WTC11 (cell line): ENCODE data around the gene TIMM29. TPM values are rescaled to one million over a fixed set of nuclear protein-coding genes. Genes with fewer than 3 reads are reported as not detected.

ENCODE experiments used
- ATAC-seq: fragments of 200-7000 bp; cut with Tn5 transposase; 2 replicates; pipeline ENCODE4 v1.10.0; 2021; ENCODE audit warnings: mild to moderate bottlenecking, moderate library complexity
- CTCF ChIA-PET: fragments of 300-600 bp; sonication (Branson Sonifier 250); formaldehyde crosslinking; loops from one replicate; lab custom pipeline; 2021; ENCODE audit warnings: antibody characterized with exemption; lab: Charles Lee
- POLR2A ChIA-PET: fragments of 350-600 bp; sonication (Branson Sonifier 250); formaldehyde crosslinking; loops from one replicate; lab custom pipeline; 2021; ENCODE audit warnings: antibody characterized with exemption; lab: Charles Lee
- DNase-seq: peaks from one replicate; pipeline ENCODE4 v3.0.0; 2021; ENCODE audit warnings: low spot score
- H3K27ac Mint-ChIP-seq: 2 replicates; pipeline ENCODE4 v1.8.0; 2021; ENCODE audit warnings: mixed read lengths
- H3K27me3 Mint-ChIP-seq: 2 replicates; pipeline ENCODE4 v1.8.0; 2021; ENCODE audit warnings: low read depth, mild to moderate bottlenecking, moderate library complexity, mixed read lengths
- H3K36me3 Mint-ChIP-seq: 2 replicates; pipeline ENCODE4 v1.8.0; 2021; ENCODE audit warnings: mixed read lengths
- H3K4me1 Mint-ChIP-seq: 2 replicates; pipeline ENCODE4 v1.8.0; 2022; ENCODE audit warnings: mixed read lengths
- H3K4me3 Mint-ChIP-seq: 2 replicates; pipeline ENCODE4 v1.8.0; 2021; ENCODE audit warnings: mild to moderate bottlenecking, moderate library complexity, mixed read lengths
- H3K9me3 Mint-ChIP-seq: 2 replicates; pipeline ENCODE4 v1.8.0; 2021; ENCODE audit warnings: mixed read lengths
- CREB1 ChIP-seq: sonication (generic); formaldehyde crosslinking; IDR thresholded peaks from 2 replicates; pipeline ENCODE4 v1.8.0; 2023; ENCODE audit warnings: mild to moderate bottlenecking, missing genetic modification reagents
- EMX1 ChIP-seq: fragments of 250-450 bp; sonication (Bioruptor Pico); IDR thresholded peaks from 2 replicates; pipeline ENCODE4 v1.8.0; 2021; ENCODE audit warnings: mild to moderate bottlenecking
- ETV6 ChIP-seq: sonication (generic); formaldehyde crosslinking; IDR thresholded peaks from 2 replicates; pipeline ENCODE4 v1.8.1; 2022; ENCODE audit warnings: mild to moderate bottlenecking, missing genetic modification reagents
- GABPB1 ChIP-seq: sonication (generic); formaldehyde crosslinking; IDR thresholded peaks from 2 replicates; pipeline ENCODE4 v1.8.1; 2023; ENCODE audit warnings: mild to moderate bottlenecking, missing genetic modification reagents
- IRF2 ChIP-seq: sonication (generic); formaldehyde crosslinking; IDR thresholded peaks from 2 replicates; pipeline ENCODE4 v1.8.0; 2022; ENCODE audit warnings: low read depth, missing genetic modification reagents, borderline replicate concordance
- NFATC4 ChIP-seq: fragments of 250-450 bp; sonication (Bioruptor Pico); IDR thresholded peaks from 2 replicates; pipeline ENCODE4 v1.9.0; 2021; ENCODE audit warnings: mild to moderate bottlenecking
- NFE2L1 ChIP-seq: sonication (generic); formaldehyde crosslinking; IDR thresholded peaks from 2 replicates; pipeline ENCODE4 v1.8.1; 2023; ENCODE audit warnings: missing genetic modification reagents
- NFYB ChIP-seq: sonication (generic); formaldehyde crosslinking; conservative IDR thresholded peaks from 2 replicates; pipeline ENCODE4 v1.8.0; 2022; ENCODE audit warnings: low read depth, missing genetic modification reagents
- PRRX2 ChIP-seq: fragments of 250-450 bp; sonication (Bioruptor Pico); IDR thresholded peaks from 2 replicates; pipeline ENCODE4 v1.8.0; 2021; ENCODE audit warnings: mild to moderate bottlenecking
- ZBTB21 ChIP-seq: sonication (generic); formaldehyde crosslinking; IDR thresholded peaks from 2 replicates; pipeline ENCODE4 v1.8.1; 2023; ENCODE audit warnings: mild to moderate bottlenecking, missing genetic modification reagents, borderline replicate concordance
- ZNF121 ChIP-seq: sonication (generic); formaldehyde crosslinking; IDR thresholded peaks from 2 replicates; pipeline ENCODE4 v1.8.0; 2023; ENCODE audit warnings: missing genetic modification reagents
- ZNF232 ChIP-seq: sonication (generic); formaldehyde crosslinking; IDR thresholded peaks from 2 replicates; pipeline ENCODE4 v1.8.0; 2022; ENCODE audit warnings: mild to moderate bottlenecking, missing genetic modification reagents
- ZNF396 ChIP-seq: fragments of 250-450 bp; sonication (Bioruptor Pico); IDR thresholded peaks from 2 replicates; pipeline ENCODE4 v1.8.0; 2021; ENCODE audit warnings: mild to moderate bottlenecking, moderate library complexity, borderline replicate concordance
- ZNF416 ChIP-seq: fragments of 250-450 bp; sonication (Bioruptor Pico); IDR thresholded peaks from 2 replicates; pipeline ENCODE4 v1.9.0; 2021; ENCODE audit warnings: mild to moderate bottlenecking, inconsistent platforms
- ZNF671 ChIP-seq: fragments of 250-450 bp; sonication (Bioruptor Pico); IDR thresholded peaks from 2 replicates; pipeline ENCODE4 v1.8.0; 2021; ENCODE audit warnings: mild to moderate bottlenecking
- total RNA-seq: library from RNA; stranded (reverse); gene quantifications from 3 replicates; pipeline ENCODE4 v1.2.3, GENCODE V29; 2021
- TF ChIP-seq, protein P1 (sequence below): sonication (generic); formaldehyde crosslinking; IDR thresholded peaks from 2 replicates; pipeline ENCODE4 v1.8.1; 2023; ENCODE audit warnings: mild to moderate bottlenecking, missing genetic modification reagents, moderate library complexity
- TF ChIP-seq, protein P2 (sequence below): sonication (generic); formaldehyde crosslinking; IDR thresholded peaks from 2 replicates; pipeline ENCODE4 v1.8.0; 2022; ENCODE audit warnings: mild to moderate bottlenecking, missing genetic modification reagents
- TF ChIP-seq, protein P3 (sequence below): sonication (generic); formaldehyde crosslinking; IDR thresholded peaks from 2 replicates; pipeline ENCODE4 v1.8.1; 2022; ENCODE audit warnings: missing genetic modification reagents, borderline replicate concordance
- TF ChIP-seq, protein P4 (sequence below): sonication (generic); formaldehyde crosslinking; IDR thresholded peaks from 2 replicates; pipeline ENCODE4 v1.8.1; 2022; ENCODE audit warnings: mild to moderate bottlenecking, missing genetic modification reagents, moderate library complexity, borderline replicate concordance
- TF ChIP-seq, protein P5 (sequence below): sonication (generic); formaldehyde crosslinking; IDR thresholded peaks from 2 replicates; pipeline ENCODE4 v1.8.0; 2023; ENCODE audit warnings: mild to moderate bottlenecking, missing genetic modification reagents
- TF ChIP-seq, protein P6 (sequence below): sonication (generic); formaldehyde crosslinking; IDR thresholded peaks from 2 replicates; pipeline ENCODE4 v1.8.0; 2022; ENCODE audit warnings: mild to moderate bottlenecking, missing genetic modification reagents

The TIMM29 gene
- total RNA-seq, 1 experiment from 2014 or later: 33.8 TPM

DNA sequence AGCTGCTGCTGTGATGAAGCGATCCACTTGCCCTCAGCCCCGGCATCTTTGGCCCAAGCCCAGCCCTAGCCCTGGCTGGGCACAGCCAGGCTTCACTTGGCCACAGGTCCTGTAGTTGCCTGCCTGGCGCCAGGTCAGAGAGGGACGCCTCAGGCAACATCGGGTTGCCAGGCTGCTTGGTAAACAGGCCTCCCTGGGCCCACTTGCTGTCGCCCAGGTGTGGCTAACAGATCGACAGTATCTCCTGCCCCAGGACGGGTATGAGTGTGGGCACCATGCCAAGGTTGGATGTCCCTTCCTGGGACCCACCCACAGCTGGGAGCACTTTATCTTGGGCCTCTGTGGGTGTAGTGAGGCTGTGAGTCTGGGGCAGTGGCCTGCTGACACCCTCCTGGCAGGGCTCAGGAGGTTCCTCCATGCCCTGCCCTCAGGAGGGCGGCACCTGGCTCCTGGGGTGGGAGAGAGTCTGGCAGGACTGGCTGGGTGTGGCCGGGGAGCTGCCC lies 29.4 kb upstream of the TIMM29 start:
- DNase-seq: no peak
- CTCF ChIA-PET: interaction anchor here (1.9 to 2.6 kb wide), 2 partner anchors 11 to 28 kb away, joined by 7 to 14 read pairs; no protein-coding TSS in a partner anchor
- peaks cover 16% of the 10 kb centered on the region for H3K36me3 Mint-ChIP-seq
- TF ChIP-seq PRRX2 (CRISPR knock-in tag) (no peak), ZNF121 (CRISPR knock-in tag) (no peak), CREB1 (CRISPR knock-in tag) (no peak)
- TF ChIP-seq, protein P1, sequence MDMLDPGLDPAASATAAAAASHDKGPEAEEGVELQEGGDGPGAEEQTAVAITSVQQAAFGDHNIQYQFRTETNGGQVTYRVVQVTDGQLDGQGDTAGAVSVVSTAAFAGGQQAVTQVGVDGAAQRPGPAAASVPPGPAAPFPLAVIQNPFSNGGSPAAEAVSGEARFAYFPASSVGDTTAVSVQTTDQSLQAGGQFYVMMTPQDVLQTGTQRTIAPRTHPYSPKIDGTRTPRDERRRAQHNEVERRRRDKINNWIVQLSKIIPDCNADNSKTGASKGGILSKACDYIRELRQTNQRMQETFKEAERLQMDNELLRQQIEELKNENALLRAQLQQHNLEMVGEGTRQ (CRISPR knock-in tag): no peak
- TF ChIP-seq, protein P2, sequence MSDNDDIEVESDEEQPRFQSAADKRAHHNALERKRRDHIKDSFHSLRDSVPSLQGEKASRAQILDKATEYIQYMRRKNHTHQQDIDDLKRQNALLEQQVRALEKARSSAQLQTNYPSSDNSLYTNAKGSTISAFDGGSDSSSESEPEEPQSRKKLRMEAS (CRISPR knock-in tag): no peak
- TF ChIP-seq, all 79 proteins: peak for 0
- Mint-ChIP-seq H3K4me1 (peaks cover 26% of the 10 kb centered on the region), H3K9me3 (peaks cover 9% of the 10 kb centered on the region), H3K4me3 (no peak overlapping the region), H3K27me3 (no peaks in the 10 kb centered on the region), H3K27ac (no peak overlapping the region)
- POLR2A ChIA-PET: interaction anchor here (0.6 kb wide), 1 partner anchor 67 kb away, joined by 4 read pairs; no protein-coding TSS in a partner anchor
- no peak for ATAC-seq

DNA sequence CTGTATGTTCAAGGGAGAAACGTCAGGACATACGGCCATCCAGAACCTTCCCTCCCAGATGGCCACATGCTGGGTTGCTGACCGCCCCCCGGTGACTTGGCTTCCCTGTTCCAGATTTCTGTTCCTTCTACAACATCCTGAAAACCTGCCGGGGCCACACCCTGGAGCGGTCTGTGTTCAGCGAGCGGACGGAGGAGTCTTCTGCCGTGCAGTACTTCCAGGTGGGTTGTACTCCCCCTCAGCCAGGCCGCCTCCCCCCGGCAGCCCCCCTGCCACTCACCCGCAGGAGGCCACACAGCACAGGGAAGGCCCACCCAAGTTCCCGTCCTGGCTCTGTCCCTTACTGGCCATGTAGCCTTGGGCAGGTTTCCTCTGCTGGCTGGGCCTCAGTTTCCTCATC lies 20.7 kb upstream of the TIMM29 start:
- Mint-ChIP-seq H3K27ac (no peak overlapping the region), H3K4me1 (no peaks in the 10 kb centered on the region), H3K9me3 (peaks cover 6% of the 10 kb centered on the region), H3K27me3 (no peaks in the 10 kb centered on the region), H3K36me3 (peaks cover 34% of the 10 kb centered on the region), H3K4me3 (no peak overlapping the region)
- DNase-seq: no peak
- ChIA-PET POLR2A (no interaction called here), CTCF (interaction anchor here (1.9 to 2.0 kb wide), 2 partner anchors 36 to 44 kb away, joined by 7 read pairs; no protein-coding TSS in a partner anchor)
- TF ChIP-seq, protein P3, sequence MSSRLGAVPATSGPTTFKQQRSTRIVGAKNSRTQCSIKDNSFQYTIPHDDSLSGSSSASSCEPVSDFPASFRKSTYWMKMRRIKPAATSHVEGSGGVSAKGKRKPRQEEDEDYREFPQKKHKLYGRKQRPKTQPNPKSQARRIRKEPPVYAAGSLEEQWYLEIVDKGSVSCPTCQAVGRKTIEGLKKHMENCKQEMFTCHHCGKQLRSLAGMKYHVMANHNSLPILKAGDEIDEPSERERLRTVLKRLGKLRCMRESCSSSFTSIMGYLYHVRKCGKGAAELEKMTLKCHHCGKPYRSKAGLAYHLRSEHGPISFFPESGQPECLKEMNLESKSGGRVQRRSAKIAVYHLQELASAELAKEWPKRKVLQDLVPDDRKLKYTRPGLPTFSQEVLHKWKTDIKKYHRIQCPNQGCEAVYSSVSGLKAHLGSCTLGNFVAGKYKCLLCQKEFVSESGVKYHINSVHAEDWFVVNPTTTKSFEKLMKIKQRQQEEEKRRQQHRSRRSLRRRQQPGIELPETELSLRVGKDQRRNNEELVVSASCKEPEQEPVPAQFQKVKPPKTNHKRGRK: no peak
- TF ChIP-seq, protein P2 (CRISPR knock-in tag): no peak
- TF ChIP-seq, protein P4, sequence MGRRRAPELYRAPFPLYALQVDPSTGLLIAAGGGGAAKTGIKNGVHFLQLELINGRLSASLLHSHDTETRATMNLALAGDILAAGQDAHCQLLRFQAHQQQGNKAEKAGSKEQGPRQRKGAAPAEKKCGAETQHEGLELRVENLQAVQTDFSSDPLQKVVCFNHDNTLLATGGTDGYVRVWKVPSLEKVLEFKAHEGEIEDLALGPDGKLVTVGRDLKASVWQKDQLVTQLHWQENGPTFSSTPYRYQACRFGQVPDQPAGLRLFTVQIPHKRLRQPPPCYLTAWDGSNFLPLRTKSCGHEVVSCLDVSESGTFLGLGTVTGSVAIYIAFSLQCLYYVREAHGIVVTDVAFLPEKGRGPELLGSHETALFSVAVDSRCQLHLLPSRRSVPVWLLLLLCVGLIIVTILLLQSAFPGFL: no peak
- TF ChIP-seq NFE2L1 (CRISPR knock-in tag) (no peak), IRF2 (CRISPR knock-in tag) (no peak), ZBTB21 (CRISPR knock-in tag) (no peak), ZNF396 (CRISPR knock-in tag) (no peak), ETV6 (CRISPR knock-in tag) (no peak), ZNF232 (CRISPR knock-in tag) (no peak), ZNF671 (CRISPR knock-in tag) (no peak), ZNF416 (CRISPR knock-in tag) (no peak), GABPB1 (CRISPR knock-in tag) (no peak), NFYB (CRISPR knock-in tag) (no peak), NFATC4 (no peak), EMX1 (CRISPR knock-in tag) (no peak)
- TF ChIP-seq, protein P5, sequence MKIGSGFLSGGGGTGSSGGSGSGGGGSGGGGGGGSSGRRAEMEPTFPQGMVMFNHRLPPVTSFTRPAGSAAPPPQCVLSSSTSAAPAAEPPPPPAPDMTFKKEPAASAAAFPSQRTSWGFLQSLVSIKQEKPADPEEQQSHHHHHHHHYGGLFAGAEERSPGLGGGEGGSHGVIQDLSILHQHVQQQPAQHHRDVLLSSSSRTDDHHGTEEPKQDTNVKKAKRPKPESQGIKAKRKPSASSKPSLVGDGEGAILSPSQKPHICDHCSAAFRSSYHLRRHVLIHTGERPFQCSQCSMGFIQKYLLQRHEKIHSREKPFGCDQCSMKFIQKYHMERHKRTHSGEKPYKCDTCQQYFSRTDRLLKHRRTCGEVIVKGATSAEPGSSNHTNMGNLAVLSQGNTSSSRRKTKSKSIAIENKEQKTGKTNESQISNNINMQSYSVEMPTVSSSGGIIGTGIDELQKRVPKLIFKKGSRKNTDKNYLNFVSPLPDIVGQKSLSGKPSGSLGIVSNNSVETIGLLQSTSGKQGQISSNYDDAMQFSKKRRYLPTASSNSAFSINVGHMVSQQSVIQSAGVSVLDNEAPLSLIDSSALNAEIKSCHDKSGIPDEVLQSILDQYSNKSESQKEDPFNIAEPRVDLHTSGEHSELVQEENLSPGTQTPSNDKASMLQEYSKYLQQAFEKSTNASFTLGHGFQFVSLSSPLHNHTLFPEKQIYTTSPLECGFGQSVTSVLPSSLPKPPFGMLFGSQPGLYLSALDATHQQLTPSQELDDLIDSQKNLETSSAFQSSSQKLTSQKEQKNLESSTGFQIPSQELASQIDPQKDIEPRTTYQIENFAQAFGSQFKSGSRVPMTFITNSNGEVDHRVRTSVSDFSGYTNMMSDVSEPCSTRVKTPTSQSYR (CRISPR knock-in tag): no peak
- TF ChIP-seq, protein P6, sequence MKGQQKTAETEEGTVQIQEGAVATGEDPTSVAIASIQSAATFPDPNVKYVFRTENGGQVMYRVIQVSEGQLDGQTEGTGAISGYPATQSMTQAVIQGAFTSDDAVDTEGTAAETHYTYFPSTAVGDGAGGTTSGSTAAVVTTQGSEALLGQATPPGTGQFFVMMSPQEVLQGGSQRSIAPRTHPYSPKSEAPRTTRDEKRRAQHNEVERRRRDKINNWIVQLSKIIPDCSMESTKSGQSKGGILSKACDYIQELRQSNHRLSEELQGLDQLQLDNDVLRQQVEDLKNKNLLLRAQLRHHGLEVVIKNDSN (CRISPR knock-in tag): no peak
- no peak for ATAC-seq
